Loucy (cell line): ENCODE data around the gene EP400.

Experiments
- EZH2phosphoT487 ChIP-seq: fragments of 200-600 bp; IDR thresholded peaks from 2 replicates; pipeline ENCODE4 v1.6.1; 2018; ENCODE audit warnings: antibody characterized with exemption, mild to moderate bottlenecking, moderate library complexity, borderline replicate concordance
- TF ChIP-seq, protein P1 (sequence below): fragments of 200-600 bp; sonication (generic); conservative IDR thresholded peaks from 2 replicates; pipeline ENCODE4 v1.5.1; 2014; ENCODE audit warnings: mild to moderate bottlenecking, antibody characterized with exemption, low read length

DNA sequence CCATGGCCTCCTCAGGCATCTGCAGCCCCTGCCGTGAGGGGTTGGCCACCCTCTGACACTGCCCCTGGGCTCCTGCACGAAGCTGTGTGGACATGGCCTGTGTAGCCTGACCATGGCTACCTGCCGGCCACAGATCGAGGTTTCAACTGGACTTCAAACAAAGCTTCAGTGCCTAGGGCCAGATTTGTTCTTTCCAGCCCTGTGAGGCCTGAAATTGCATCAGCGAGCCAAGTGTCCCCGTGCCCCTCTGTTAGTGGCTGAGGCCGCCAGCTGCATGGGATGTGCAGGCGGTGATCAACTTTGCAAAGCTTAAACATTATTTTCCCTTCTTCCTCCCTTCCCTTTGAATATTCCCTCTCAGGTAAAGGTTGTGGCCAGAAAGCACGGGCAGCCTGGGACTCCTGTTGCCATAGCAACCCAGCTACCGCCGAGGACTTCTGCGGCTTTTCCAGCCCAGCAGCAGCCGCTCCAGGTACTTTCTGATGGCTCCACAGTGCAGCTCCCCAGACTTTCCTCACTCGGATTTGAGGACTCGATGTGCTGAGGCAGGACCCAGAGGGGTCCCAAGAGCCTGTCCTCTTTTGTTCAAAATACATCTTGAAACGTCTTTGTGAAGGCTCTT lies 158.6 kb downstream of the EP400 start:
- TF ChIP-seq, protein P1, sequence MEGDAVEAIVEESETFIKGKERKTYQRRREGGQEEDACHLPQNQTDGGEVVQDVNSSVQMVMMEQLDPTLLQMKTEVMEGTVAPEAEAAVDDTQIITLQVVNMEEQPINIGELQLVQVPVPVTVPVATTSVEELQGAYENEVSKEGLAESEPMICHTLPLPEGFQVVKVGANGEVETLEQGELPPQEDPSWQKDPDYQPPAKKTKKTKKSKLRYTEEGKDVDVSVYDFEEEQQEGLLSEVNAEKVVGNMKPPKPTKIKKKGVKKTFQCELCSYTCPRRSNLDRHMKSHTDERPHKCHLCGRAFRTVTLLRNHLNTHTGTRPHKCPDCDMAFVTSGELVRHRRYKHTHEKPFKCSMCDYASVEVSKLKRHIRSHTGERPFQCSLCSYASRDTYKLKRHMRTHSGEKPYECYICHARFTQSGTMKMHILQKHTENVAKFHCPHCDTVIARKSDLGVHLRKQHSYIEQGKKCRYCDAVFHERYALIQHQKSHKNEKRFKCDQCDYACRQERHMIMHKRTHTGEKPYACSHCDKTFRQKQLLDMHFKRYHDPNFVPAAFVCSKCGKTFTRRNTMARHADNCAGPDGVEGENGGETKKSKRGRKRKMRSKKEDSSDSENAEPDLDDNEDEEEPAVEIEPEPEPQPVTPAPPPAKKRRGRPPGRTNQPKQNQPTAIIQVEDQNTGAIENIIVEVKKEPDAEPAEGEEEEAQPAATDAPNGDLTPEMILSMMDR, result no peak
- no peak for TF ChIP-seq EZH2phosphoT487
